OCI-LY7 (cell line): Measurements from ENCODE around the gene ANKLE1.

Experiments used
- CTCF ChIP-seq: fragments of 200-600 bp; sonication (generic); conservative IDR thresholded peaks from 2 replicates; pipeline ENCODE4 v1.5.1; 2014; ENCODE audit warnings: mild to moderate bottlenecking, antibody characterized with exemption, low read length, moderate library complexity, mixed read lengths
- EZH2phosphoT487 ChIP-seq: fragments of 200-600 bp; sonication (generic); IDR thresholded peaks from 2 replicates; pipeline ENCODE4 v1.6.1; 2018; ENCODE audit warnings: low read depth, borderline replicate concordance, mild to moderate bottlenecking, mixed run types, antibody characterized with exemption, low read length, moderate library complexity, mixed read lengths

DNA sequence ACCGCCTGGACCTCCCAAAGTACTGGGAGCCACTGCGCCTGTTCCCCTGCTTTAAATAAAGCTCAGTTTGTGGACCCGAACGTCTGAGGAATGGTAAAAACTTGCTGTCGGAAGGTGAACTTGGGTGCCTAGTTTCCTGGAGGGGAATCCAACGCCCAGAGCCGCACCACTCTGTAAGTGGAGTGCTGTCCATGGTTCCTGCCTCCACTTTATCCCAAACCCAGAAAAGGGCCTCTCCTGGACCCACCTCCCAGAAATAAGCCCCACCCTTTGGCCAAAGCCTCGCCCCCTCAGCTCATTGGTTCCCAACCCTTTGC, 50.6 kb downstream of the ANKLE1 start:
- TF ChIP-seq CTCF (no peak), EZH2phosphoT487 (no peak)
